Adipocyte (in vitro differentiated cells): Measurements from ENCODE around the gene MKRN2OS.

Experiments used
- DNase-seq: peaks from one replicate; pipeline ENCODE4 v3.0.0-alpha.2; 2015; ENCODE audit warnings: low read depth
- H3K27me3 ChIP-seq: replicated peaks from 2 replicates; pipeline ENCODE4 v1.7.0; 2013; ENCODE audit warnings: mild to moderate bottlenecking, low read length, moderate library complexity; ENCODE audit not compliant: control insufficient read depth, insufficient read depth
- H3K36me3 ChIP-seq: 2 replicates; pipeline ENCODE4 v1.7.0; 2013; ENCODE audit warnings: low read length, mild to moderate bottlenecking, moderate library complexity; ENCODE audit not compliant: control insufficient read depth, insufficient read depth, severe bottlenecking
- H3K4me1 ChIP-seq: 2 replicates; pipeline ENCODE4 v1.7.0; 2013; ENCODE audit warnings: mild to moderate bottlenecking, low read length, moderate library complexity; ENCODE audit not compliant: control insufficient read depth, insufficient read depth
- H3K4me3 ChIP-seq: 2 replicates; pipeline ENCODE4 v1.7.0; 2013; ENCODE audit warnings: mild to moderate bottlenecking, low read length, moderate library complexity
- H3K9ac ChIP-seq: 2 replicates; pipeline ENCODE4 v1.7.0; 2013; ENCODE audit warnings: mild to moderate bottlenecking, low read length, moderate library complexity
- H3K9me3 ChIP-seq: 2 replicates; pipeline ENCODE4 v1.7.0; 2013; ENCODE audit warnings: mild to moderate bottlenecking, low read length, moderate library complexity; ENCODE audit not compliant: control insufficient read depth

The MKRN2OS gene

GRCh38 chr3:12582730-12583129, 37.4 kb upstream of the MKRN2OS start:
- Histone ChIP-seq H3K4me3 (no peak overlapping the region), H3K27me3 (no peaks in the 10 kb centered on the region), H3K36me3 (peaks cover 95% of the 10 kb centered on the region), H3K9me3 (no peaks in the 10 kb centered on the region), H3K4me1 (peaks cover 19% of the 10 kb centered on the region), H3K9ac (no peak overlapping the region)
- DNase-seq, result no peak

DNA sequence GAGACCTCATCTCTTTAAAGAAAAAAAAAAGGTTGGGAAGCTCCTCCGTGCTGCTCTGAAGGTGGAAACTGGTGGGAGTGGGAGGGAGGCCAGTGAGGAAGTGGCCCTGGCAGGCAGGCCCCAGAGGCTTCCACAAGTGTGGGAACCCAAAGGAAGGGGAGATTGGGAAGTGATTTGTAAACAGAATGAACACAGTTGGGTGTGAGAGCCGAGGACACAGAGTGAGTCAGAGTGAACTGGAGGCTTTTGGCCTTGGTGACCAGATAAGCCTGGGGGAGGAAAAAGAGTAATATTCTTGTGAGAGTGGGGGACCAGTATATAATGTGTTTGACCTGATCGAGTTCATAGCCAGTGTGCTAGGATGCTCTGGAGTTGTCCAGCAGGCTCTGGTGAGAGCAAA, 34.6 kb upstream of the MKRN2OS start:
- Histone ChIP-seq H3K4me3 (no peak overlapping the region), H3K27me3 (no peaks in the 10 kb centered on the region), H3K4me1 (peaks cover 46% of the 10 kb centered on the region), H3K36me3 (peaks cover 89% of the 10 kb centered on the region), H3K9me3 (no peaks in the 10 kb centered on the region), H3K9ac (peak overlapping the region; percentile 11)
- DNase-seq, result peak; percentile 18

DNA sequence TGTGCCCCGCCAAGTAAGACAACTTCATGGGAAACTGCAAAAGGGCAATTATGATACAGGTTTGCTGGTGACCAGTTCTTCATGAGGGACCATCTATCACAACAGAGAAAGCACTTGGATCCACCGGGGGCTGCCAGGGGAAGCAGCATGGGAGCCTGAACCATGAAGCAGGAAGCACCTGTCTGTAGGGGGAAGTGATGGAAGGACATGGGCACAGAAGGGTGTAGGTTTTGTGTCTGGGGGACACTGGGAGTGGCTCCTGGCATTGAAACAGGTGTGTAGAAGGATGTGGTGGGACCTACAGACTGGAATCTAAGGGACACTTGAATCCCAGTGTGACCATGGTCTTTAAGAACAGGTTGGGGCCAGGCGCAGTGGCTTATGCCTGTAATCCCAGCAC, 34.2 kb upstream of the MKRN2OS start:
- peaks cover 51% of the 10 kb centered on the region for H3K4me1 ChIP-seq
- peaks cover 89% of the 10 kb centered on the region for H3K36me3 ChIP-seq
- no peaks in the 10 kb centered on the region for H3K27me3 ChIP-seq
- peak overlapping the region; percentile 11 for H3K9ac ChIP-seq
- DNase-seq, result no peak
- H3K4me3 ChIP-seq, result no peak overlapping the region
- no peaks in the 10 kb centered on the region for H3K9me3 ChIP-seq

GRCh38 chr3:12578742-12579141, 33.4 kb upstream of the MKRN2OS start:
- Histone ChIP-seq H3K36me3 (peaks cover 89% of the 10 kb centered on the region), H3K9ac (peak overlapping the region; percentile 31), H3K4me3 (no peak overlapping the region), H3K27me3 (no peaks in the 10 kb centered on the region), H3K4me1 (peaks cover 58% of the 10 kb centered on the region), H3K9me3 (no peaks in the 10 kb centered on the region)
- peak; percentile 14 for DNase-seq

GRCh38 chr3:12577379-12577778, 32.1 kb upstream of the MKRN2OS start:
- H3K27me3 ChIP-seq, result no peaks in the 10 kb centered on the region
- peaks cover 53% of the 10 kb centered on the region for H3K4me1 ChIP-seq
- H3K9ac ChIP-seq, result no peak overlapping the region
- H3K9me3 ChIP-seq, result no peaks in the 10 kb centered on the region
- H3K36me3 ChIP-seq, result peaks cover 87% of the 10 kb centered on the region
- DNase-seq, result no peak
- H3K4me3 ChIP-seq, result no peak overlapping the region

GRCh38 chr3:12574661-12575060, 29.4 kb upstream of the MKRN2OS start:
- no peak for DNase-seq
- H3K9me3 ChIP-seq, result no peaks in the 10 kb centered on the region
- peaks cover 91% of the 10 kb centered on the region for H3K36me3 ChIP-seq
- H3K27me3 ChIP-seq, result no peaks in the 10 kb centered on the region
- peaks cover 49% of the 10 kb centered on the region for H3K4me1 ChIP-seq
- no peak overlapping the region for H3K9ac ChIP-seq
- H3K4me3 ChIP-seq, result no peak overlapping the region

DNA sequence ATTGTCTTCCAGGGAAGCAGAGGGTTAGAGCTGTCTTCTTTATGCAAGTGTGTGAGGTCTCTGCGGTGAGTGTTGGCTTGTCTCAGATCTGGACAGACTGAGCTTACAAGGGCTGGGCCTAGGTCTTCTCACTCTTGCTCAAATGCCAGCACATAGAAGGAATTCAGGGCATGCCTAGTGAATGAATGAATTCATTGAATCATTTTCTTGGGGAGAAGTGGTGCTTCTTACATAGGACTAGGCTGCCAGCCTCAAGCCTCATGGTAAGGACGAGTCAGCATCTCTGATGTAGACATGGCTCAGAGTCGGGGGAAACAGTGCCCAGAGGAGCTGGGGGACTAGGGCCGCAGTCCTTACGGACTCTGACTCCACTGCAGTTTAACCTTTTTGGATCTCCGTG, 28.8 kb upstream of the MKRN2OS start:
- H3K36me3 ChIP-seq, result peaks cover 90% of the 10 kb centered on the region
- peaks cover 45% of the 10 kb centered on the region for H3K4me1 ChIP-seq
- no peak overlapping the region for H3K9ac ChIP-seq
- no peak for DNase-seq
- no peaks in the 10 kb centered on the region for H3K27me3 ChIP-seq
- no peak overlapping the region for H3K4me3 ChIP-seq
- H3K9me3 ChIP-seq, result no peaks in the 10 kb centered on the region

GRCh38 chr3:12571986-12572385, 26.7 kb upstream of the MKRN2OS start:
- H3K36me3 ChIP-seq, result peaks cover 78% of the 10 kb centered on the region
- H3K9me3 ChIP-seq, result no peaks in the 10 kb centered on the region
- H3K4me1 ChIP-seq, result peaks cover 35% of the 10 kb centered on the region
- no peak overlapping the region for H3K4me3 ChIP-seq
- no peak for DNase-seq
- H3K27me3 ChIP-seq, result no peaks in the 10 kb centered on the region
- no peak overlapping the region for H3K9ac ChIP-seq

GRCh38 chr3:12569836-12570235, 24.5 kb upstream of the MKRN2OS start:
- peaks cover 63% of the 10 kb centered on the region for H3K36me3 ChIP-seq
- H3K4me1 ChIP-seq, result peaks cover 19% of the 10 kb centered on the region
- H3K9me3 ChIP-seq, result no peaks in the 10 kb centered on the region
- H3K4me3 ChIP-seq, result no peak overlapping the region
- DNase-seq, result no peak
- H3K9ac ChIP-seq, result no peak overlapping the region
- no peaks in the 10 kb centered on the region for H3K27me3 ChIP-seq

DNA sequence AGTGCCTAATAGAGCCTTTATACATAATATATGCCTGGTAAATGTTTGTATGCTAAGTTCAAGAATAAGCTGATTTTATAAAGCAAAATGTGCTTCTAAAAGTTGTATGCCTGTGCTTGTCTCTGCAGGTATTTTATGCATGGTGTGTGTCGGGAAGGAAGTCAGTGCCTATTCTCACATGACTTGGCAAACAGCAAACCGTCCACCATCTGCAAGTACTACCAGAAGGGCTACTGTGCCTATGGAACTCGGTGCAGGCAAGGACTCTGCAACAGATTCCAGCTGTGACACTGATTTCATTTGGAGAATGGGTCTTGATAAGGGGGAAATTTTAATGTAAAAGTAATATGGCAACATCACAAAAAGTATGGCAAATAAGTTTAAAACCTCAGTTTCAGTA, 23.4 kb upstream of the MKRN2OS start:
- H3K27me3 ChIP-seq, result no peaks in the 10 kb centered on the region
- H3K36me3 ChIP-seq, result peaks cover 52% of the 10 kb centered on the region
- DNase-seq, result no peak
- no peaks in the 10 kb centered on the region for H3K9me3 ChIP-seq
- no peak overlapping the region for H3K4me3 ChIP-seq
- H3K9ac ChIP-seq, result no peak overlapping the region
- H3K4me1 ChIP-seq, result peaks cover 11% of the 10 kb centered on the region

DNA sequence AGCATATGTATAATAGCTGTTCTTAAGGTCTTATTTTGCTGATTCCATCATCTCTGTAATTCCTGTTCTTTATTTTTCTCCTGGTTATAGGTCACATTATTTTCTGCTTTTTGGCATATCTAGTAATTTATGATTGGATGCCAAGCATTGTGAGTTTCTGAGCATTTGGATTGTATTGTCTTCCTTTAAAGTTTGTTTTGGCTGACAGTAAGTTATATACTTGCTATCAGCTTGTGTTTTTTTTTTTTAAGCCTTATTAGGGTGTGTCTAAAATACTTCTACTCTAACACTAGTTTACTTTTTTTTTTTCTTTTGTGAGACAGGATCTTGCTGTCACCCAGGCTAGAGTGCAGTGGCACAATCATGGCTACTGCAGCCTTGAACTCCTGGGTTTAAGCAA, 21.7 kb upstream of the MKRN2OS start:
- Histone ChIP-seq H3K4me3 (no peak overlapping the region), H3K27me3 (no peaks in the 10 kb centered on the region), H3K36me3 (peaks cover 36% of the 10 kb centered on the region), H3K9ac (no peak overlapping the region), H3K9me3 (no peaks in the 10 kb centered on the region), H3K4me1 (peaks cover 15% of the 10 kb centered on the region)
- no peak for DNase-seq

DNA sequence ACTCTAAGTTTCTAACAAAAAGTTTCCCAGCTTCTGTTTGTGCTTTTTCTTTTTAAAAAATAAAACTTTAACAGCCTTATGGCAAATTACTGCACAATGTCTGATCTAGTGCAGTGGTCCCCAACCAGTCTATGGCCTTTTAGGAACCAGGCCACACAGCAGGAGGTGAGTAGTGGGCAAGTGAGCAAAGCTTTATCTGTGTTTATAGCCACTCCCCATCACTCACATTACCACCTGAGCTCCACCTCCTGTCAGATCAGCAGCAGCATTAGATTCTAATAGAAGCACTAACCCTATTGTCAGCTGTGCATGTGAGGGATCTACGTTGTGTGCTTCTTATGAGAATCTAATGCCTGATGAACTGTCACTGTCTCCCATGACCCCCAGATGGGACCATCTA, 17.2 kb upstream of the MKRN2OS start:
- no peak for DNase-seq
- no peaks in the 10 kb centered on the region for H3K9me3 ChIP-seq
- no peak overlapping the region for H3K4me3 ChIP-seq
- no peak overlapping the region for H3K9ac ChIP-seq
- H3K4me1 ChIP-seq, result peaks cover 40% of the 10 kb centered on the region
- H3K36me3 ChIP-seq, result no peaks in the 10 kb centered on the region
- H3K27me3 ChIP-seq, result no peaks in the 10 kb centered on the region
